GM12872 (cell line): ENCODE results near the gene HIC1.

Source experiments
- TF ChIP-seq, protein P1 (sequence below): IDR thresholded peaks from 3 replicates; pipeline ENCODE4 v1.5.1; 2011; ENCODE audit warnings: low read depth, mild to moderate bottlenecking, low read length, moderate library complexity; ENCODE audit not compliant: insufficient read depth

HIC1 gene

DNA sequence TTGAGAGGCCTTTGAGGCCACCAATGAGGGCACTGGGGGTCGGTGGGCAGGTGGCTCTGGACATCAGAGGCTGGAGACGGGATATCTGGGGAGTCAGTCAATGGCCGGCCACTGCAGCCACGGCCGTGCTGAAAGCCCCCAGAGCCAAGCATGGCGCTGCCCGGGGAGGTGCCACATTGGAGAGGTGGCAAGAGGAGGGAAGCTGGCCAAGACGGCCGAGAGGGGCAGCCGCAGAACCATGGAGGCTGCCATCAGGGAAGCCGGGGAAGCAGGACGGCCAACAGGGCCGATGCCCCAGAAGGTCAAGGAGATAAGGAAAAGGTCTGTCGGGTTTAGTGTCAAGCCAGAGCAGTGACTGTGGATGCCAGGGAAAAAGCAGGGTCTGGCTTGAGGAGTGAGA lies 39.6 kb upstream of the HIC1 start:
- TF ChIP-seq, protein P1, sequence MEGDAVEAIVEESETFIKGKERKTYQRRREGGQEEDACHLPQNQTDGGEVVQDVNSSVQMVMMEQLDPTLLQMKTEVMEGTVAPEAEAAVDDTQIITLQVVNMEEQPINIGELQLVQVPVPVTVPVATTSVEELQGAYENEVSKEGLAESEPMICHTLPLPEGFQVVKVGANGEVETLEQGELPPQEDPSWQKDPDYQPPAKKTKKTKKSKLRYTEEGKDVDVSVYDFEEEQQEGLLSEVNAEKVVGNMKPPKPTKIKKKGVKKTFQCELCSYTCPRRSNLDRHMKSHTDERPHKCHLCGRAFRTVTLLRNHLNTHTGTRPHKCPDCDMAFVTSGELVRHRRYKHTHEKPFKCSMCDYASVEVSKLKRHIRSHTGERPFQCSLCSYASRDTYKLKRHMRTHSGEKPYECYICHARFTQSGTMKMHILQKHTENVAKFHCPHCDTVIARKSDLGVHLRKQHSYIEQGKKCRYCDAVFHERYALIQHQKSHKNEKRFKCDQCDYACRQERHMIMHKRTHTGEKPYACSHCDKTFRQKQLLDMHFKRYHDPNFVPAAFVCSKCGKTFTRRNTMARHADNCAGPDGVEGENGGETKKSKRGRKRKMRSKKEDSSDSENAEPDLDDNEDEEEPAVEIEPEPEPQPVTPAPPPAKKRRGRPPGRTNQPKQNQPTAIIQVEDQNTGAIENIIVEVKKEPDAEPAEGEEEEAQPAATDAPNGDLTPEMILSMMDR = no peak

DNA sequence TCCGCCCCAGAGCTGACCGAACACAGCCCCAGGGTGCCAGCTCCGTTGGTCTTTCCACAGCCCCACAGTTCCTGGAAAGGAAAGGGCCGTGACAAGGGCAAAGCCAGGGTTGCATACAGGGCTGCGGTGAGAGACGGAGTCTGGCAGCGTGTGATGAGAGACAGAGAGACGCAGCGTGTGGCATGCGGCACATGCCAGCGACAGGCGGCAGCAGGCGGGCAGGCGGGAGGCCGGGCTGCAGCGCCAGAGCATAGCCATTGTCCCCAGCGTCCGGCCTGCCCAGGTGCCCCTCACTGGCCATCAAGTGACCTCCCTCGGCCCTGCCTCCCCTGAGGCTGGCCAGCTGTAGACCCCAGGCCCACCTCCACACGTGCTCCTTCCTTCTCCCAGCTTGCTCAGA lies 38.4 kb upstream of the HIC1 start:
- TF ChIP-seq, protein P1 = no peak

DNA sequence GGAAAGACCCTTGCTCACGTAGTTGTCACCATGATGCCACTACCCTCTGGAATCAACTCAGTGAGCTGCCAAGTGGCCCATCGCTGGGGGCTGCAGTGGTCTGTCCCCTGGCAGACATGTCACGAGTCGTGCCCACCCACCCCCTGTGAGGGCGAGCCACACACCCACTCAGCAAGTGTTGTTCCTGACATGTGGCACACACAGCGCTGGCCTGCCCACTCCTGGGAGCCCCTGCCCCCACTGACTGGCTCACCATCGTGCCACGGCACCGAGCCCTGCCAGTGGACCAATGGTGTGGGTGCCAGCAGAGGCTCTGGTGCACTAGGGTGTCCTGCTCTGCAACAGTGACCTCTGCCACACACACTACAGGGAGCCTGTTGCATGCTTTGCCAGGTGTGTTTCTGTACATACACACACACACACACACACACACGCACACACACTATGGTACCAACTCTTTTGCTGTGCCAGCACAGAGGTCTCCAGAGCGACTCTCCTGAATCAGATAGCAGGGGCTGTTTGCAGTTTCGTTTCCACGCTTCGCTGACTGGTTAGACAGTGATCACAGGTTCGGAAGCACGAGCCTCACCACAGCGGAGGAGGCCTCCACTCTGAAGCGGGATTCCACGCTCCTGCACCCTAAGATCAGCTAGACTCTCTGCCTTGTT lies 37.5 kb upstream of the HIC1 start:
- TF ChIP-seq, protein P1 = no peak

DNA sequence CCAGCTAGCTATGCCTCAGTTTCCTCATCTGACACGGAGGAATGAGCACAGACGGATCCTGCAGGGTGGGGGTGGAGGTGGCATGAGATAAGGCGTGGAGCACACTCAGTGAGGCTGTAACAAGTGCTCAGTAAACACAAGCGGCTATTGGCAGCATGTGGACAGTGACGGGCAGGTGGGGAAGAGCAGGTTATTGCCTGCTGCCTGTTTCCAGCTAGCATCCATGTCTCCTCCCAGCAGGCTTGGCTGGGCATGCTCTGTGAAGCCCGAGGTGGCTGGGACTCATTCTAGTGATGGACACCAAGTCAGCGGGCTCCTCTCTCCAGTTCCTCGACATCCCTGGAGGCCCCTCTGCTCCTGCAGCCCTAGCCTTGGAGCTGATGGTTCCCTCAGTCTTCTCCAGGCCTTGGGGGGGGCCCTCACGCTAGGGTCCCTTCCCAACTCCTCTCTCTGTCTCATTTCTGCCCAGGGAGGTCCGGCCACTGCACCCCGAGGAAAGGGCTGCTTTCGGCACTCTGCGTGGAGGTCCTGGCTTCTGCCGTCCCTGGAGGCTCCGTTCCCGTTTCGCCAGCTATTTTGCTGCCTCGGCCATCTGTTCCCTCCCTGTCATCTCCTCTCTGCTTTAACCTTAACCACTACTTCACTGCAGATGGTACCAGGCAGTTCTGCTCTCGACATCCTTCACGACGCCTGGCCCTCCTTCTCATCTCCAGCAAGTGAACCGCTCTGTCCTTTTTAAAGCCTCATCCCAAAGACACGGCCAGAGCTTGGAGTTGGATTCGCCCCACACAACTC lies 36.0 kb upstream of the HIC1 start:
- TF ChIP-seq, protein P1 = no peak

DNA sequence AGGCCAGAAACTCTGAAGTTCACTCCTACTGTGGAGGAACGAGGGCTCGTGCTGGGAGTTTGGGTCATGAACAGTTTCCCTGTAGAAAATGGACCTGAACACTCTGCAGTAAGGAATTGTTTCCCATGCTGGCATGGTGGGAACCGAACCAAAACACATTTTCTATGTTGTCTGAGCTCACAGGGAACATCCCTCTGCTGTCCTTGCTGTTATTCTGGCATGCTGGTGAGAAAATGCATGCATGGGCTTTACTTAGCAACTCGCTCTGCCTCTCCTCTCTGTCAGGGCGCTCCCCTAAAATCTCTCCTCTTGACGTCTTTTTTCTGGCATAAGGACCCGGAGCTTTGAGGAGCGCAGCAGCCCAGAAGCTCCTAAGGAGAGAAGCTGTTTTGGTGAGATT lies 35.2 kb upstream of the HIC1 start:
- TF ChIP-seq, protein P1 = no peak

DNA sequence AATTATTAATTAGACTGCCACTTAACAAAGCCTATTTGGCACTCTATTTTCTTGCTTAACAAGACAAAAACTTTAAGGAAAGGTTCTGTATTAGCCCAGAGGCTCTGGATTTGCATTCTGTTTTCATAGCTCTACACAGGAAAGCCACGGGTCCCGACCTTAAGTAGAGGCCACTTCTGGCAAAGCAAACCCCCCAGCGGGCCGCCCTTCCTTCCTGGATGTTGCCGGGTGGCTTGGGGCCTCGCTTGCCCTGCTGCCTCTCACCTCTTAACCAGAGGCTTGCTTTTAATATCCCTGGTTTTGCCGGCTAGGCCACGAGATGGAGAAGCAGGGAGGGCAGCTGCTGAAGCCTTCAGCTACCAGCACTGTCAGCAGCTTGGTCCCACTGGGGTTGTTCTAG lies 34.2 kb upstream of the HIC1 start:
- TF ChIP-seq, protein P1 = no peak

DNA sequence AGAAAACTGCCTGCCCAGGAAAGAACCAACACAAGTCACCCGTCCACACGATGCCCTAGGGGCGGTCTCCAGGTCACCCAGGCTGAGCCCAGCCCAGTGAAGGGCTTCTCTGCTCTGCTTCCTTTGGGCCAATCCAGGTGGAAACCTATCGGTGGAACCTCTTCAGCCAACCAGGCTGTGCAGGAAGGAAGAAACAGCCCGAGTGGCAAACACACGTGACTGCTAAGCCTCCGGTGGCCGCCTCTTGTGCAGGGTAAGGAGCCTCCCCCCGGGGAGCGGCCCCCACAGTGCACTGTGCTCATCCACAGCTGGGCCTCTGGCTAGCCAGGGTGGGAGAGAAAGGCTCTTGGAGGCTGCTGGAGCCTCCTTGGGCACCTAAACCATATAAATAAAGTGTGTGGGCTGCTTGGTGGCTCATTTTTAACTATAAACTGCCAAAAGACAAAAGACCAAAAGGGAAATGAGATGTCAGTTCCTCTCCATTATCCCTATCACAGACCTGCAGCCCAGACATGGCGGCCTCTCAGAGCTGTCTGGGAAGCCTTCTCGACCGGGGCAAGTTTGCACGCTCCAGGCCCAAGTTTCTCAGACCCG lies 32.2 kb upstream of the HIC1 start:
- TF ChIP-seq, protein P1 = no peak
